CD4-positive, alpha-beta T cell treated with Interleukin-4 for 1 hour (primary cell): Measurements from ENCODE around the gene ADAMTS12.

Experiments
- DNase-seq, 2 donors: peaks; one replicate each; pipeline ENCODE4 v3.0.0-alpha.2; 2020 to 2022

Gene ADAMTS12

GRCh38 chr5:33901156-33901555, 9.4 kb upstream of the ADAMTS12 start:
- no peak for DNase-seq

GRCh38 chr5:33894566-33894965, 2.8 kb upstream of the ADAMTS12 start:
- no peak for DNase-seq

- no peak for DNase-seq
These were observed 889 bp upstream of the ADAMTS12 start for GRCh38 chr5:33892620-33893137.

- DNase-seq = no peak
These were observed 373 bp downstream of the ADAMTS12 start for GRCh38 chr5:33891446-33891787.

GRCh38 chr5:33890131-33891032, 1.4 kb downstream of the ADAMTS12 start:
- no peak for DNase-seq

- DNase-seq = no peak
These were observed 3.2 kb downstream of the ADAMTS12 start for GRCh38 chr5:33888587-33888986.

GRCh38 chr5:33887268-33887667, 4.5 kb downstream of the ADAMTS12 start:
- DNase-seq = no peak

GRCh38 chr5:33886283-33886682, 5.5 kb downstream of the ADAMTS12 start:
- DNase-seq = no peak

- DNase-seq = no peak
These were observed 6.1 kb downstream of the ADAMTS12 start for GRCh38 chr5:33885679-33886078.

GRCh38 chr5:33883482-33883881, 8.3 kb downstream of the ADAMTS12 start:
- DNase-seq = no peak

- DNase-seq = no peak
These were observed 11.5 kb downstream of the ADAMTS12 start for GRCh38 chr5:33880319-33880718.

GRCh38 chr5:33877449-33877848, 14.3 kb downstream of the ADAMTS12 start:
- DNase-seq = no peak

- DNase-seq = no peak
These were observed 24.5 kb downstream of the ADAMTS12 start for GRCh38 chr5:33867241-33867640.

GRCh38 chr5:33859177-33859576, 32.6 kb downstream of the ADAMTS12 start:
- DNase-seq = peak; percentile 36 to 42

- DNase-seq = no peak
These were observed 34.8 kb downstream of the ADAMTS12 start for GRCh38 chr5:33857037-33857436.

GRCh38 chr5:33855396-33855795, 36.4 kb downstream of the ADAMTS12 start:
- no peak for DNase-seq

- DNase-seq = no peak
These were observed 37.0 kb downstream of the ADAMTS12 start for GRCh38 chr5:33854733-33855151.

GRCh38 chr5:33852837-33853236, 39.0 kb downstream of the ADAMTS12 start:
- no peak for DNase-seq

- DNase-seq = no peak
These were observed 39.5 kb downstream of the ADAMTS12 start for GRCh38 chr5:33852319-33852718.

- DNase-seq = peak; percentile 24 to 31
These were observed 41.6 kb downstream of the ADAMTS12 start for GRCh38 chr5:33850100-33850594.

- DNase-seq = no peak
These were observed 43.2 kb downstream of the ADAMTS12 start for GRCh38 chr5:33848554-33848953.

GRCh38 chr5:33846851-33847250, 44.9 kb downstream of the ADAMTS12 start:
- DNase-seq = no peak

GRCh38 chr5:33843579-33843978, 48.2 kb downstream of the ADAMTS12 start:
- DNase-seq = no peak

GRCh38 chr5:33842456-33842855, 49.3 kb downstream of the ADAMTS12 start:
- no peak for DNase-seq
